NCI-H1417 treated with DMSO at 0.1 percent for 48 hours (cell line): Measurements from ENCODE around the gene SRCAP.

ENCODE experiments used
- DNase-seq: peaks from one replicate; lab custom pipeline; 2025; lab: John Stamatoyannopoulos, UW

SRCAP gene

GRCh38 chr16:30775392-30776188 is 76.6 kb downstream of the SRCAP start:
- no peak for DNase-seq

GRCh38 chr16:30777591-30778297 is 78.8 kb downstream of the SRCAP start:
- DNase-seq, result no peak

- no peak for DNase-seq
These were observed 79.7 kb downstream of the SRCAP start for GRCh38 chr16:30778549-30779244.

GRCh38 chr16:30779596-30779995 is 80.6 kb downstream of the SRCAP start:
- DNase-seq, result no peak

GRCh38 chr16:30780021-30780420 is 81.0 kb downstream of the SRCAP start:
- DNase-seq, result no peak

GRCh38 chr16:30780549-30780948 is 81.6 kb downstream of the SRCAP start:
- DNase-seq, result no peak

- no peak for DNase-seq
These were observed 83.7 kb downstream of the SRCAP start for GRCh38 chr16:30782486-30783279.

- no peak for DNase-seq
These were observed 84.5 kb downstream of the SRCAP start for GRCh38 chr16:30783280-30784109.

- DNase-seq, result no peak
These were observed 85.2 kb downstream of the SRCAP start for GRCh38 chr16:30784215-30784614.

- no peak for DNase-seq
These were observed 86.4 kb downstream of the SRCAP start for GRCh38 chr16:30785126-30786106.

GRCh38 chr16:30786115-30786935 is 87.4 kb downstream of the SRCAP start:
- no peak for DNase-seq

GRCh38 chr16:30786936-30787612 is 88.1 kb downstream of the SRCAP start, which contains the start of gene ZNF629:
ZNF629 (minus strand) TSS chr16:30787205; CDS start chr16:30784482, 2,723 bp downstream.
- no peak for DNase-seq

GRCh38 chr16:30787613-30788378 is 88.8 kb downstream of the SRCAP start:
- DNase-seq, result no peak
